ENCODE data around the gene DCLK3.

The DCLK3 gene

DNA sequence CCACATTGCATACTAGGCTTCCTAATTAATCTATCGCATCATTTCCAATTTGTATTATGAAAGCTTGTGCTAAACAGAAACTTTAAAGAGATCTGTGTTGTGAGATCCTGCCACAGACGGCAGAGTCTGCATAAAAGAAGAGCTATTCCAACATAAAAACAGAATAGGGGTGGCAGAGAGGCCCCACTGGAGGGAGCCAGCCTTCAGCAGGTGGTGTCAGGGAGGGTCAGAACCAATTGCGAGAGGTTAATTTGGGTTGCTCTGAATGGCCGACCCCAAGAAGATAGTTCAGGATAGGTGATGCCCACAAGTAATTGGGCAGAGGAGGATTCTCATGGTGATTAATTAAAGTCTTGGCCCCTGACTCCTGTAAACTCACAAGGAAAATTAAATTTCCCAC is 74.8 kb downstream of the DCLK3 start:
- TF ChIP-seq LEF1 (IDR thresholded peaks at IDR 0.05; ENCODE audit: borderline replicate concordance) (no peak), TARDBP (IDR thresholded peaks at IDR 0.05) (no peak), L3MBTL2 (conservative IDR thresholded peaks at IDR 0.05) (no peak), NFRKB (IDR thresholded peaks at IDR 0.05) (no peak)
- ChIA-PET CTCF (no interaction called here), POLR2A (no interaction called here)
- DNase-seq (ENCODE audit: extremely low spot score) = no peak

GRCh38 chr3:36688815-36689214 is 75.5 kb downstream of the DCLK3 start:
- TF ChIP-seq ELF4 (IDR thresholded peaks at IDR 0.05) (no peak), TARDBP (IDR thresholded peaks at IDR 0.05) (no peak)
- ChIA-PET POLR2A (no interaction called here), CTCF (no interaction called here)
- no peak for DNase-seq (ENCODE audit: extremely low spot score)

DNA sequence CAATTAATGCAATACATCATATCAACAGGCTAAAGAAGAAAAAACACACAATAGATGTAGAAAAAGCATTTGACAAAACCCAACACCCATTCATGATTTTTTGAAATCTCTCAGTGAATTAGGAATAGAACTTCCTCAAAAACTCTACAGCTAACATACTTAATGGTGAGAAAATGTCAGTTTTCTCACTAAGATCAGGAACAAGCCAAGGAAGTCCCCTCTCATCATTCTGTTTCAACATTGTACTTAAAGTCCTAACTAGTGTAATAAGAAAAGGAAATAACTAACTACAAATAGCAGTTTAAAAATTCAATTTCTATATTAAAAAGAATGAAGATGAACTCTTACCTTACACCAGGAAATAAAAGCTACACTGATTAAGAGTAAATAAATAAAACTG is 77.8 kb downstream of the DCLK3 start:
- TF ChIP-seq CTBP1 (IDR thresholded peaks at IDR 0.05; ENCODE audit: borderline replicate concordance) (no peak), NFRKB (IDR thresholded peaks at IDR 0.05) (no peak), ZNF384 (IDR thresholded peaks at IDR 0.05) (no peak), SUZ12 (IDR thresholded peaks at IDR 0.05) (no peak), SP1 (IDR thresholded peaks at IDR 0.05) (no peak), ARNT (IDR thresholded peaks at IDR 0.05) (no peak), HDGF (IDR thresholded peaks at IDR 0.05; ENCODE audit: borderline replicate concordance) (no peak), FOXK2 (IDR thresholded peaks at IDR 0.05) (no peak), ELF4 (IDR thresholded peaks at IDR 0.05) (no peak), BHLHE40 (IDR thresholded peaks at IDR 0.05; ENCODE audit: borderline replicate concordance) (no peak), FOXM1 (IDR thresholded peaks at IDR 0.05; ENCODE audit: borderline replicate concordance) (no peak), FOXA1 (IDR thresholded peaks at IDR 0.05) (no peak), LEF1 (IDR thresholded peaks at IDR 0.05; ENCODE audit: borderline replicate concordance) (no peak), L3MBTL2 (conservative IDR thresholded peaks at IDR 0.05) (no peak), TARDBP (IDR thresholded peaks at IDR 0.05) (no peak)
- TF ChIP-seq, protein P1, sequence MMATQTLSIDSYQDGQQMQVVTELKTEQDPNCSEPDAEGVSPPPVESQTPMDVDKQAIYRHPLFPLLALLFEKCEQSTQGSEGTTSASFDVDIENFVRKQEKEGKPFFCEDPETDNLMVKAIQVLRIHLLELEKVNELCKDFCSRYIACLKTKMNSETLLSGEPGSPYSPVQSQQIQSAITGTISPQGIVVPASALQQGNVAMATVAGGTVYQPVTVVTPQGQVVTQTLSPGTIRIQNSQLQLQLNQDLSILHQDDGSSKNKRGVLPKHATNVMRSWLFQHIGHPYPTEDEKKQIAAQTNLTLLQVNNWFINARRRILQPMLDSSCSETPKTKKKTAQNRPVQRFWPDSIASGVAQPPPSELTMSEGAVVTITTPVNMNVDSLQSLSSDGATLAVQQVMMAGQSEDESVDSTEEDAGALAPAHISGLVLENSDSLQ (IDR thresholded peaks at IDR 0.05) = no peak
- DNase-seq (ENCODE audit: extremely low spot score) = no peak
- POLR2A ChIA-PET = no interaction called here
- CTCF ChIA-PET = no interaction called here

GRCh38 chr3:36681867-36682266 is 82.5 kb downstream of the DCLK3 start:
- TF ChIP-seq NFRKB (IDR thresholded peaks at IDR 0.05) = no peak
- no peak for TF ChIP-seq FOXK2 (IDR thresholded peaks at IDR 0.05)
- no peak for TF ChIP-seq HDGF (IDR thresholded peaks at IDR 0.05; ENCODE audit: borderline replicate concordance)
- TF ChIP-seq ARNT (IDR thresholded peaks at IDR 0.05) = no peak
- TF ChIP-seq FOXM1 (IDR thresholded peaks at IDR 0.05; ENCODE audit: borderline replicate concordance) = no peak
- TF ChIP-seq, protein P1 (IDR thresholded peaks at IDR 0.05) = no peak
- no peak for TF ChIP-seq BHLHE40 (IDR thresholded peaks at IDR 0.05; ENCODE audit: borderline replicate concordance)
- TF ChIP-seq FOXA1 (IDR thresholded peaks at IDR 0.05) = no peak
- TF ChIP-seq ELF4 (IDR thresholded peaks at IDR 0.05) = no peak
- TF ChIP-seq SUZ12 (IDR thresholded peaks at IDR 0.05) = no peak
- TF ChIP-seq TARDBP (IDR thresholded peaks at IDR 0.05) = no peak
- CTCF ChIA-PET = no interaction called here

DNA sequence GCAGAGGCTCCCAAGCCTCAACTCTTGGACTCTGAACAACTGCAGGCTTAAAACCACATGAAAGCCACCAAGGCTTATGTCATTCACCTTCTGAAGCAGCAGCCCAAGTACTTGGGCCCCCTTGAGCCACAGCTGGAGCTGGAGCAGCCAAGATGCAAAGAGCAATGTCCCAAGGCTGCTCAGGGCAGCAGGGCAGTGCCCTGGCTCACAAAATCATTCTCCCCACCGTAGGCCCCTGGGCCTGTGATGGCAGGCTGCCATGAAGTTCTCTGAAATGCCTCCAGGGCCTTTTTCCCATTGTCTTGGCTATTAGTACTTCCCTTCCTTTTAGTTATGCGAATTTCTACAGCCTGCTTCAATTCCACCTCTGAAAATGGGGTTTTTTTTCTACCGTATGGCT is 83.4 kb downstream of the DCLK3 start:
- DNase-seq (ENCODE audit: extremely low spot score) = no peak
- POLR2A ChIA-PET = no interaction called here
- TF ChIP-seq SUZ12 (IDR thresholded peaks at IDR 0.05) (no peak), FOXK2 (IDR thresholded peaks at IDR 0.05) (no peak), LEF1 (IDR thresholded peaks at IDR 0.05; ENCODE audit: borderline replicate concordance) (no peak), NFRKB (IDR thresholded peaks at IDR 0.05) (no peak), TARDBP (IDR thresholded peaks at IDR 0.05) (no peak), L3MBTL2 (conservative IDR thresholded peaks at IDR 0.05) (no peak), FOXA1 (IDR thresholded peaks at IDR 0.05) (no peak), ZNF384 (IDR thresholded peaks at IDR 0.05) (no peak), FOXM1 (IDR thresholded peaks at IDR 0.05; ENCODE audit: borderline replicate concordance) (no peak), BHLHE40 (IDR thresholded peaks at IDR 0.05; ENCODE audit: borderline replicate concordance) (no peak), SP1 (IDR thresholded peaks at IDR 0.05) (no peak), ELF4 (IDR thresholded peaks at IDR 0.05) (no peak)
- TF ChIP-seq, protein P1 (IDR thresholded peaks at IDR 0.05) = no peak
- CTCF ChIA-PET = no interaction called here

More at GRCh38 chr3:36681867-36682266, 82.5 kb downstream of the DCLK3 start:
- POLR2A ChIA-PET = no interaction called here
- no peak for DNase-seq (ENCODE audit: extremely low spot score)

DNA sequence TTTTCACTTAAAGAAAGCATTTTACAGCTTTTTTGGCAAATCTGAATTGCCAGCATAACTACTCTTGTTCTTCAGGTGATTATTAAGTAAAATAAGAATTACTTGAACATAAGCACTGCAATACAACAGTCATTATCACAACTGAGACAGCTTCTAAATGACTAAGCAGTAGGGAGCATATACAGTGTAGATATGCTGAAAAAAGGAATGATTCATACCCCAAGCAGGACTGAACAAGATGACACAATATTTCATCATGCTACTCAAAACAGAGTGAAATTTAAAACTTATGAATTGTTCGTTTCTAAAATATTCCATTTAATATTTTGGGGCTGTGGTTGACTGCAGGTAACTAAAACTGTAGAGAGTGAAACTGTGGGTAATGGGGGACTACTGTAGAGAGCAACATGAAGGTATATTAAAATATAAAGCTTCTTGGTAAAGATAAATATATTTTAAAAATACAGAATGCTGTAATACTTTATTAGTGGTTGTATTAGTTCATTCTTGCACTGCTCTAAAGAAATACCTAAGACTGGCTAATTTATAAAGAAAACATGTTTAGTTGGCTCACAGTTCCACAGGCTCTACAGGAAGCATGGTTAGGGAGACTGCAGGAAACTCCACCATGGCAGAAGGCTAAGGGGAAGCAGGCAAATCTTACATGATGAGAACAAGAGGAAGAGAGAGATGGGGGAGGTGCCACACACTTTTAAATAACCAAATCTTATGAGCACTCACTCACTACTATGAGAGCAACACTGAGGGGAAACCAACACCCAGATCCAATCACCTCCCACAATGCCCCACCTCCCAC is 84.8 kb downstream of the DCLK3 start:
- POLR2A ChIA-PET = no interaction called here
- TF ChIP-seq ARNT (IDR thresholded peaks at IDR 0.05) (no peak), SUZ12 (IDR thresholded peaks at IDR 0.05) (no peak), SP1 (IDR thresholded peaks at IDR 0.05) (no peak), FOXK2 (IDR thresholded peaks at IDR 0.05) (no peak), BHLHE40 (IDR thresholded peaks at IDR 0.05; ENCODE audit: borderline replicate concordance) (no peak), TARDBP (IDR thresholded peaks at IDR 0.05) (no peak), HDGF (IDR thresholded peaks at IDR 0.05; ENCODE audit: borderline replicate concordance) (no peak), LEF1 (IDR thresholded peaks at IDR 0.05; ENCODE audit: borderline replicate concordance) (no peak), NFRKB (IDR thresholded peaks at IDR 0.05) (no peak), FOXM1 (IDR thresholded peaks at IDR 0.05; ENCODE audit: borderline replicate concordance) (no peak)
- TF ChIP-seq, protein P1 (IDR thresholded peaks at IDR 0.05) = no peak
- CTCF ChIA-PET = no interaction called here
- no peak for DNase-seq (ENCODE audit: extremely low spot score)

Data from HEK293T (cell line).